Natural killer cell (primary cell): Measurements from ENCODE around the gene KRTAP10-6. TPM values are rescaled to one million over a fixed set of nuclear protein-coding genes. Genes with fewer than 3 reads are reported as not detected.
"Not testable (repeated sequence)": the region's sequence is repeated elsewhere in the genome, so short reads cannot be mapped to it uniquely, and the experiment has no call there.

Source experiments
- ATAC-seq, 3 donors: fragments of 150-1000 bp in 2 of 3; fragments of 200-7000 bp in 1 of 3; cut with Tn5 transposase; 1 replicate in 1 of 3; 2 replicates in 2 of 3; pipeline ENCODE4 v1.10.0; 2021; ENCODE audit warnings: mild to moderate bottlenecking in 2 of 3, moderate library complexity in 2 of 3
- DNase-seq, 2 donors: peaks; one replicate each; pipeline versions ENCODE4 v3.0.0 to v3.0.0-alpha.2; 2013 to 2021; ENCODE audit warnings: mixed read lengths in 1 of 2
- H3K27ac ChIP-seq: one replicate; pipeline ENCODE4 v1.5.1; 2013; ENCODE audit warnings: mild to moderate bottlenecking, low read length
- H3K27me3 ChIP-seq: one replicate; pipeline ENCODE4 v1.6.1; 2013; ENCODE audit warnings: low read length; ENCODE audit not compliant: control insufficient read depth, insufficient read depth
- H3K36me3 ChIP-seq: one replicate; pipeline ENCODE4 v1.6.1; 2013; ENCODE audit warnings: low read length; ENCODE audit not compliant: control insufficient read depth, insufficient read depth
- H3K4me1 ChIP-seq: one replicate; pipeline ENCODE4 v1.6.1; 2013; ENCODE audit warnings: low read length; ENCODE audit not compliant: control insufficient read depth, insufficient read depth
- H3K4me3 ChIP-seq: one replicate; pipeline ENCODE4 v1.5.1; 2013; ENCODE audit warnings: low read length
- H3K9me3 ChIP-seq: one replicate; pipeline ENCODE4 v1.6.1; 2013; ENCODE audit warnings: low read length; ENCODE audit not compliant: control insufficient read depth, insufficient read depth
- H3K27ac Mint-ChIP-seq, 2 donors: one replicate each; pipeline ENCODE4 v1.8.0; 2022; ENCODE audit warnings: mild to moderate bottlenecking in 2 of 2, mixed read lengths in 2 of 2, moderate library complexity in 1 of 2
- H3K27me3 Mint-ChIP-seq, 2 donors: one replicate each; pipeline ENCODE4 v1.8.0; 2022; ENCODE audit warnings: low read depth in 2 of 2, mixed read lengths in 2 of 2
- H3K36me3 Mint-ChIP-seq: one replicate; pipeline ENCODE4 v1.8.0; 2022; ENCODE audit warnings: mixed read lengths
- H3K4me1 Mint-ChIP-seq, 2 donors: one replicate each; pipeline ENCODE4 v1.8.0; 2022; ENCODE audit warnings: mixed read lengths in 2 of 2
- H3K4me3 Mint-ChIP-seq: one replicate; pipeline ENCODE4 v1.8.0; 2022; ENCODE audit warnings: mild to moderate bottlenecking, moderate library complexity, mixed read lengths
- H3K9me3 Mint-ChIP-seq, 2 donors: one replicate each; pipeline ENCODE4 v1.8.0; 2022; ENCODE audit warnings: mixed read lengths in 2 of 2
- CTCF ChIP-seq: fragments of 200-600 bp; IDR thresholded peaks from one replicate; pipeline ENCODE4 v1.8.0; 2022; ENCODE audit warnings: antibody characterized with exemption
- WGBS: methylation state at CpG from one replicate; pipeline ENCODE4 v1.1.7; 2013; ENCODE audit warnings: missing lambda C conversion rate; ENCODE audit not compliant: insufficient coverage; 5-methylcytosine and 5-hydroxymethylcytosine counted together
- intact Hi-C: fragments of 100-400 bp; cut with micrococcal nuclease; formaldehyde crosslinking; loops from one replicate; pipeline ENCODE4 v1.14.2; 2022
- total RNA-seq, 4 donors: library from RNA; stranded (reverse); fragments of 120-200 nt in 1 of 4; gene quantifications; one replicate each; pipeline versions ENCODE4 v1.2.3 to v1.2.4, GENCODE V29; 2013 to 2022

The KRTAP10-6 gene
- total RNA-seq, 3 donors from 2014 or later (not counting 1 experiment from before 2014, with no cell fraction given) = not detected

- no peak for TF ChIP-seq CTCF
- Histone ChIP-seq H3K27ac (no peak overlapping the region), H3K9me3 (peaks cover 27% of the 10 kb centered on the region), H3K36me3 (no peaks in the 10 kb centered on the region), H3K27me3 (no peaks in the 10 kb centered on the region), H3K4me1 (peaks cover 15% of the 10 kb centered on the region), H3K4me3 (no peak overlapping the region)
- DNase-seq (no peak), ATAC-seq (peak in 1 of 3 donors; percentile 36)
- peaks cover 15% of the 10 kb centered on the region for H3K36me3 Mint-ChIP-seq
- intact Hi-C loops = no loop called here
- peaks cover 17 to 26% of the 10 kb centered on the region in 2 donors for H3K27me3 Mint-ChIP-seq
- H3K4me1 Mint-ChIP-seq = peaks cover 0 to 18% of the 10 kb centered on the region in 2 donors
- 91% methylated on average over 4 of the region's 4 CpGs for WGBS
- H3K27ac Mint-ChIP-seq = no peak overlapping the region
- H3K9me3 Mint-ChIP-seq = peaks cover 2 to 14% of the 10 kb centered on the region in 2 donors
- H3K4me3 Mint-ChIP-seq = no peak overlapping the region
Measured at GRCh38 chr21:44611551-44611950, 19.2 kb upstream of the KRTAP10-6 start.

GRCh38 chr21:44610157-44610843, 18.0 kb upstream of the KRTAP10-6 start:
- Mint-ChIP-seq H3K27me3 (peaks cover 22 to 38% of the 10 kb centered on the region in 2 donors), H3K36me3 (peaks cover 15% of the 10 kb centered on the region), H3K4me1 (peaks cover 0 to 12% of the 10 kb centered on the region in 2 donors), H3K9me3 (peaks cover 2 to 14% of the 10 kb centered on the region in 2 donors)
- H3K9me3 ChIP-seq = peaks cover 27% of the 10 kb centered on the region
- H3K4me3 ChIP-seq, H3K36me3 ChIP-seq, H3K27me3 ChIP-seq, ATAC-seq, H3K27ac ChIP-seq, H3K27ac Mint-ChIP-seq, DNase-seq, H3K4me1 ChIP-seq, intact Hi-C loops, H3K4me3 Mint-ChIP-seq: not testable (repeated sequence)
- WGBS = 96% methylated on average over 7 of the region's 7 CpGs

GRCh38 chr21:44609193-44609592, 16.9 kb upstream of the KRTAP10-6 start:
- Histone ChIP-seq H3K4me3 (no peak overlapping the region), H3K36me3 (no peaks in the 10 kb centered on the region), H3K27ac (no peak overlapping the region), H3K4me1 (peaks cover 9% of the 10 kb centered on the region), H3K27me3 (no peaks in the 10 kb centered on the region), H3K9me3 (peaks cover 27% of the 10 kb centered on the region)
- H3K4me3 Mint-ChIP-seq = no peak overlapping the region
- TF ChIP-seq CTCF = no peak
- H3K4me1 Mint-ChIP-seq = peaks cover 0 to 12% of the 10 kb centered on the region in 2 donors
- H3K27ac Mint-ChIP-seq = no peak overlapping the region
- peaks cover 26 to 49% of the 10 kb centered on the region in 2 donors for H3K27me3 Mint-ChIP-seq
- ATAC-seq (no peak), DNase-seq (no peak)
- intact Hi-C loops = no loop called here
- H3K36me3 Mint-ChIP-seq = peaks cover 15% of the 10 kb centered on the region
- H3K9me3 Mint-ChIP-seq = peaks cover 2 to 14% of the 10 kb centered on the region in 2 donors

- DNase-seq (no peak), ATAC-seq (no peak)
- Mint-ChIP-seq H3K36me3 (peaks cover 15% of the 10 kb centered on the region), H3K4me1 (no peaks in the 10 kb centered on the region), H3K9me3 (peaks cover 2 to 14% of the 10 kb centered on the region in 2 donors), H3K27me3 (peaks cover 25 to 58% of the 10 kb centered on the region in 2 donors), H3K4me3 (no peak overlapping the region), H3K27ac (no peak overlapping the region)
- Histone ChIP-seq H3K4me3 (no peak overlapping the region), H3K36me3 (no peaks in the 10 kb centered on the region), H3K4me1 (no peaks in the 10 kb centered on the region), H3K27me3 (no peaks in the 10 kb centered on the region), H3K9me3 (peaks cover 21% of the 10 kb centered on the region), H3K27ac (no peak overlapping the region)
- no peak for TF ChIP-seq CTCF
- intact Hi-C loops = no loop called here
- 70% methylated on average over 3 of the region's 4 CpGs for WGBS
Measured at GRCh38 chr21:44606495-44606894, 14.2 kb upstream of the KRTAP10-6 start.
